GM18505 (cell line): ENCODE measurements around the gene SH3RF3.

Experiments
- ATAC-seq: cut with Tn5 transposase; IDR thresholded peaks from one replicate; pipeline ENCODE4 v1.9.1; 2021; ENCODE audit not compliant: unreplicated experiment
- POLR2A ChIP-seq: IDR thresholded peaks from 4 replicates; pipeline ENCODE4 v1.6.1; 2011; ENCODE audit warnings: borderline replicate concordance; ENCODE audit not compliant: insufficient read depth, insufficient read length; ENCODE audit errors: extremely low read depth

Gene SH3RF3

GRCh38 chr2:109447776-109448175 lies 318.8 kb downstream of the SH3RF3 start:
- no peak for TF ChIP-seq POLR2A
- no peak for ATAC-seq

- no peak for TF ChIP-seq POLR2A
- no peak for ATAC-seq
Measured at GRCh38 chr2:109448207-109448606, 319.2 kb downstream of the SH3RF3 start.

- TF ChIP-seq POLR2A: no peak
- no peak for ATAC-seq
Measured at GRCh38 chr2:109448946-109449788, 320.2 kb downstream of the SH3RF3 start.

- no peak for ATAC-seq
- no peak for TF ChIP-seq POLR2A
Measured at GRCh38 chr2:109450574-109451273, 321.7 kb downstream of the SH3RF3 start.

- no peak for TF ChIP-seq POLR2A
- ATAC-seq: no peak
Measured at GRCh38 chr2:109451671-109452070, 322.7 kb downstream of the SH3RF3 start.

GRCh38 chr2:109452318-109453305 lies 323.6 kb downstream of the SH3RF3 start:
- no peak for TF ChIP-seq POLR2A
- ATAC-seq: no peak

GRCh38 chr2:109453371-109453995 lies 324.5 kb downstream of the SH3RF3 start:
- no peak for ATAC-seq
- no peak for TF ChIP-seq POLR2A

- no peak for ATAC-seq
- no peak for TF ChIP-seq POLR2A
Measured at GRCh38 chr2:109454304-109454703, 325.3 kb downstream of the SH3RF3 start.

GRCh38 chr2:109454765-109455394 lies 325.9 kb downstream of the SH3RF3 start:
- no peak for ATAC-seq
- no peak for TF ChIP-seq POLR2A

- no peak for ATAC-seq
Measured at GRCh38 chr2:109455731-109456691, 327.0 kb downstream of the SH3RF3 start.

GRCh38 chr2:109456776-109457175 lies 327.8 kb downstream of the SH3RF3 start:
- TF ChIP-seq POLR2A: no peak
- no peak for ATAC-seq

More at GRCh38 chr2:109455731-109456691, 327.0 kb downstream of the SH3RF3 start:
- no peak for TF ChIP-seq POLR2A
